Measurements from ENCODE around the gene RER1. TPM values are rescaled to one million over a fixed set of nuclear protein-coding genes. Genes with fewer than 3 reads are reported as not detected.
A peak's percentile ranks its signal among the peaks of the same experiment; 100 is the strongest.

Gene RER1
- total and polyA plus RNA-seq, 10 donors, result 51.1 to 131 (median 79.0) TPM

DNA sequence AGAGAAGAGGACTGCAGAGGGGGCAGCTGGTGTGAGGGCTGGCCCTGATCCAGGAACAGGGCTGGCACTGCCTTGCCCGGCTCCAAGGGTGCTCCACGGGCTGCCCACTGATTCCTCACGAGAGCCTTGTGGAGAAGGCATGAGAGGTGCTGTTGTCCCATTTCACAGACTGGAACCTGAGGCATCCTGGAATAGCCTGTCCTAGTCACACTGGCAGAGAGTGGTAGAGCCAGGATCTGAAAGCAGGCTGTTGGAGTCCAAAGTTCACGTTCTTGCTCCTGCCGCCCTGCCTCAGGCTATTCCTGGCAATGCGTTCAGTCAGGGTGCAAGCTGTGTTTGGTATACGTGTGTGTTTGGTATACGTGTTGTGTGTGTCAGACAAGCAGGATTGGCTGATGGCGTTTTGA, 1.8 kb downstream of the RER1 start:
- no peak for DNase-seq
- Histone ChIP-seq H3K9me3 (no peaks in the 10 kb centered on the region), H3K4me1 (peaks cover 21 to 73% (median 46%) of the 10 kb centered on the region in 6 donors), H3K27ac (peak overlapping the region in 1 of 8 donors; percentile 96), H3K27me3 (replicated peaks in 1 of 7) (no peaks in the 10 kb centered on the region), H3K4me3 (peak overlapping the region in 1 of 8 donors; percentile 100), H3K36me3 (peaks cover 0 to 57% (median 39%) of the 10 kb centered on the region in 6 donors)
- WGBS, 5 donors, result 81 to 91% (median 87%) methylated on average over 9 of the region's 9 CpGs
- intact Hi-C loops (cut with DNase I; ENCODE audit: low total_unique reads), result no loop called here
- TF ChIP-seq POLR2AphosphoS5 (IDR thresholded peaks at IDR 0.05) (peak in 2 of 3 donors; percentile 11 to 45), CTCF (IDR thresholded peaks at IDR 0.05 in 8 of 11, conservative IDR thresholded peaks at IDR 0.05 in 3 of 11) (no peak)

- H3K27me3 ChIP-seq (replicated peaks in 1 of 7), result no peaks in the 10 kb centered on the region
- WGBS, 5 donors, result 83 to 99% (median 94%) methylated on average over 6 to 7 of the region's 7 CpGs
- intact Hi-C loops (cut with DNase I; ENCODE audit: low total_unique reads), result no loop called here
- TF ChIP-seq POLR2A (IDR thresholded peaks at IDR 0.05) (no peak), POLR2AphosphoS5 (IDR thresholded peaks at IDR 0.05) (no peak)
- DNase-seq, result no peak
- peaks cover 0 to 65% (median 46%) of the 10 kb centered on the region in 6 donors for H3K36me3 ChIP-seq
- H3K4me1 ChIP-seq, result peaks cover 21 to 80% (median 46%) of the 10 kb centered on the region in 6 donors
- H3K4me3 ChIP-seq, result no peak overlapping the region
- H3K27ac ChIP-seq, result no peak overlapping the region
- no peaks in the 10 kb centered on the region for H3K9me3 ChIP-seq
Observed at GRCh38 chr1:2394220-2394619, 2.6 kb downstream of the RER1 start.

DNA sequence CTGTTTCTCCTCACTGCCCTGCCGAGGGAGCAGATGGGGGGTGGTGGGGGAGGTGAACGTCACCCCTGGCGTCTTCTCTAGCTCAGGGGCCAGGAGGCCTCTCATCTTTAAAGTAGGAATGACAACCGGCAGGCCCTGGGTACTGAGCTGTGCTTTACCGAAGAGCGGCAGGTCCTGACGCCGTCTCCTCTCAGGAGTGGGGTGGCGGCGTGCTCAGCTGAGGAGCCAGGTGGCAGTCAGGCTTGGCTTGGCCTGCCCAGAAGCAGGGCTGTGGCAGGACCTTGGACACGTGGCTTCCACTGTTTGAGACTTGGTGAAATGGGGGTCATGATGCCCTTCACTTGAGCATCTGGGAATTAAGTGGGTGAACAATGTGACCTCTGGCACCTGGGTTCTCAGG, 3.1 kb downstream of the RER1 start:
- no peak overlapping the region for H3K27ac ChIP-seq
- no peaks in the 10 kb centered on the region for H3K27me3 ChIP-seq (replicated peaks in 1 of 7)
- H3K4me3 ChIP-seq, result no peak overlapping the region
- no peaks in the 10 kb centered on the region for H3K9me3 ChIP-seq
- H3K4me1 ChIP-seq, result peaks cover 21 to 79% (median 45%) of the 10 kb centered on the region in 6 donors
- WGBS, 5 donors, result 83 to 94% (median 88%) methylated on average over 11 of the region's 11 CpGs
- intact Hi-C loops (cut with DNase I; ENCODE audit: low total_unique reads), result no loop called here
- DNase-seq, result no peak
- peak in 1 of 3 donors; percentile 53 for TF ChIP-seq POLR2AphosphoS5 (IDR thresholded peaks at IDR 0.05)
- TF ChIP-seq POLR2A (IDR thresholded peaks at IDR 0.05), result no peak
- peaks cover 0 to 70% (median 52%) of the 10 kb centered on the region in 6 donors for H3K36me3 ChIP-seq

GRCh38 chr1:2395245-2395644, 3.6 kb downstream of the RER1 start:
- Histone ChIP-seq H3K4me1 (peaks cover 21 to 79% (median 42%) of the 10 kb centered on the region in 6 donors), H3K27ac (no peak overlapping the region), H3K4me3 (no peak overlapping the region), H3K27me3 (replicated peaks in 1 of 7) (no peaks in the 10 kb centered on the region), H3K36me3 (peaks cover 0 to 75% (median 56%) of the 10 kb centered on the region in 6 donors), H3K9me3 (no peaks in the 10 kb centered on the region)
- no peak for DNase-seq
- intact Hi-C loops (cut with DNase I; ENCODE audit: low total_unique reads), result no loop called here
- WGBS, 5 donors, result 88 to 97% (median 92%) methylated on average over 10 of the region's 10 CpGs
- peak in 2 of 3 donors; percentile 10 to 39 for TF ChIP-seq POLR2AphosphoS5 (IDR thresholded peaks at IDR 0.05)
- TF ChIP-seq CTCF (IDR thresholded peaks at IDR 0.05 in 8 of 11, conservative IDR thresholded peaks at IDR 0.05 in 3 of 11), result no peak

GRCh38 chr1:2396059-2396458, 4.4 kb downstream of the RER1 start:
- no peak overlapping the region for H3K27ac ChIP-seq
- TF ChIP-seq POLR2AphosphoS5 (IDR thresholded peaks at IDR 0.05) (peak in 1 of 3 donors; percentile 52), POLR2A (IDR thresholded peaks at IDR 0.05) (no peak), CTCF (IDR thresholded peaks at IDR 0.05 in 8 of 11, conservative IDR thresholded peaks at IDR 0.05 in 3 of 11) (no peak)
- intact Hi-C loops (cut with DNase I; ENCODE audit: low total_unique reads), result no loop called here
- H3K4me1 ChIP-seq, result peaks cover 16 to 73% (median 34%) of the 10 kb centered on the region in 6 donors
- peaks cover 0 to 83% (median 64%) of the 10 kb centered on the region in 6 donors for H3K36me3 ChIP-seq
- DNase-seq, result no peak
- WGBS, 5 donors, result 86 to 91% (median 90%) methylated on average over 17 of the region's 17 CpGs
- H3K27me3 ChIP-seq (replicated peaks in 1 of 7), result no peaks in the 10 kb centered on the region
- H3K9me3 ChIP-seq, result no peaks in the 10 kb centered on the region
- H3K4me3 ChIP-seq, result no peak overlapping the region

Data from spleen (tissue), 11 donors.